ENCODE measurements around the gene CD151.

CD151 gene

GRCh38 chr11:832529-833113 lies at the start of gene CD151:
Gene CD151 (plus strand): TSS chr11:832952. CDS start chr11:836070, 3,118 bp downstream.
- H3K27ac Mint-ChIP-seq = no peak within 1 kb of the TSS
- peaks cover 9% of the 10 kb centered on the region for H3K27me3 Mint-ChIP-seq
- peaks cover 34% of the 10 kb centered on the region for H3K4me1 Mint-ChIP-seq
- H3K4me3 Mint-ChIP-seq = peak within 1 kb of the TSS; percentile 62
- H3K9me3 Mint-ChIP-seq = no peaks in the 10 kb centered on the region
- no peaks in the 10 kb centered on the region for H3K36me3 Mint-ChIP-seq

- H3K4me3 Mint-ChIP-seq = no peak overlapping the region
- peaks cover 15% of the 10 kb centered on the region for H3K4me1 Mint-ChIP-seq
Observed at GRCh38 chr11:783581-784015, 49.2 kb upstream of the CD151 start.

GRCh38 chr11:786235-787083 lies 46.3 kb upstream of the CD151 start:
- Mint-ChIP-seq H3K9me3 (no peaks in the 10 kb centered on the region), H3K36me3 (no peaks in the 10 kb centered on the region), H3K27ac (no peak overlapping the region), H3K4me3 (no peak overlapping the region), H3K4me1 (peaks cover 7% of the 10 kb centered on the region), H3K27me3 (no peaks in the 10 kb centered on the region)

More at GRCh38 chr11:783581-784015, 49.2 kb upstream of the CD151 start:
- no peaks in the 10 kb centered on the region for H3K27me3 Mint-ChIP-seq
- H3K9me3 Mint-ChIP-seq = no peaks in the 10 kb centered on the region
- H3K36me3 Mint-ChIP-seq = no peaks in the 10 kb centered on the region
- no peak overlapping the region for H3K27ac Mint-ChIP-seq

- Mint-ChIP-seq H3K27ac (no peak overlapping the region), H3K4me3 (no peak overlapping the region), H3K9me3 (no peaks in the 10 kb centered on the region)
Observed at GRCh38 chr11:787084-787675, 45.6 kb upstream of the CD151 start.

GRCh38 chr11:788009-788640 lies 44.6 kb upstream of the CD151 start:
- H3K4me3 Mint-ChIP-seq = no peak overlapping the region
- no peaks in the 10 kb centered on the region for H3K36me3 Mint-ChIP-seq
- no peaks in the 10 kb centered on the region for H3K27me3 Mint-ChIP-seq
- H3K27ac Mint-ChIP-seq = no peak overlapping the region
- no peaks in the 10 kb centered on the region for H3K9me3 Mint-ChIP-seq
- H3K4me1 Mint-ChIP-seq = peaks cover 7% of the 10 kb centered on the region

More at GRCh38 chr11:787084-787675, 45.6 kb upstream of the CD151 start:
- Mint-ChIP-seq H3K27me3 (no peaks in the 10 kb centered on the region), H3K4me1 (peaks cover 7% of the 10 kb centered on the region), H3K36me3 (no peaks in the 10 kb centered on the region)

GRCh38 chr11:788953-789940 lies 43.5 kb upstream of the CD151 start:
- Mint-ChIP-seq H3K27me3 (no peaks in the 10 kb centered on the region), H3K36me3 (no peaks in the 10 kb centered on the region), H3K4me1 (no peaks in the 10 kb centered on the region), H3K27ac (no peak overlapping the region), H3K9me3 (no peaks in the 10 kb centered on the region), H3K4me3 (no peak overlapping the region)

GRCh38 chr11:789943-790342 lies 42.8 kb upstream of the CD151 start, which contains the start of gene CEND1:
Gene CEND1 (minus strand): TSS chr11:790090. CDS start chr11:788576, 1,514 bp downstream.
- Mint-ChIP-seq H3K4me3 (no peak within 1 kb of the TSS), H3K9me3 (no peaks in the 10 kb centered on the region), H3K4me1 (no peaks in the 10 kb centered on the region), H3K27me3 (no peaks in the 10 kb centered on the region), H3K27ac (no peak within 1 kb of the TSS), H3K36me3 (no peaks in the 10 kb centered on the region)

- Mint-ChIP-seq H3K36me3 (no peaks in the 10 kb centered on the region), H3K9me3 (no peaks in the 10 kb centered on the region), H3K27ac (no peak overlapping the region), H3K4me3 (no peak overlapping the region), H3K27me3 (no peaks in the 10 kb centered on the region), H3K4me1 (peaks cover 2% of the 10 kb centered on the region)
Observed at GRCh38 chr11:790721-791564, 41.8 kb upstream of the CD151 start.

- Mint-ChIP-seq H3K27ac (no peak overlapping the region), H3K9me3 (no peaks in the 10 kb centered on the region), H3K36me3 (no peaks in the 10 kb centered on the region), H3K27me3 (no peaks in the 10 kb centered on the region), H3K4me3 (no peak overlapping the region), H3K4me1 (peaks cover 7% of the 10 kb centered on the region)
Observed at GRCh38 chr11:791658-792534, 40.9 kb upstream of the CD151 start.

GRCh38 chr11:792535-792821 lies 40.3 kb upstream of the CD151 start:
- Mint-ChIP-seq H3K4me3 (no peak overlapping the region), H3K27me3 (no peaks in the 10 kb centered on the region), H3K27ac (no peak overlapping the region), H3K36me3 (no peaks in the 10 kb centered on the region), H3K4me1 (peaks cover 7% of the 10 kb centered on the region), H3K9me3 (no peaks in the 10 kb centered on the region)

GRCh38 chr11:792873-793272 lies 39.9 kb upstream of the CD151 start:
- no peaks in the 10 kb centered on the region for H3K27me3 Mint-ChIP-seq

GRCh38 chr11:793556-793955 lies 39.2 kb upstream of the CD151 start:
- Mint-ChIP-seq H3K27me3 (no peaks in the 10 kb centered on the region), H3K4me3 (peak overlapping the region; percentile 15), H3K27ac (no peak overlapping the region), H3K4me1 (peaks cover 7% of the 10 kb centered on the region), H3K9me3 (no peaks in the 10 kb centered on the region), H3K36me3 (no peaks in the 10 kb centered on the region)

More at GRCh38 chr11:792873-793272, 39.9 kb upstream of the CD151 start:
- peaks cover 7% of the 10 kb centered on the region for H3K4me1 Mint-ChIP-seq
- peak overlapping the region; percentile 15 for H3K4me3 Mint-ChIP-seq
- no peaks in the 10 kb centered on the region for H3K9me3 Mint-ChIP-seq
- no peak overlapping the region for H3K27ac Mint-ChIP-seq
- H3K36me3 Mint-ChIP-seq = no peaks in the 10 kb centered on the region

GRCh38 chr11:794013-794765 lies 38.6 kb upstream of the CD151 start:
- H3K4me1 Mint-ChIP-seq = peaks cover 7% of the 10 kb centered on the region
- no peaks in the 10 kb centered on the region for H3K9me3 Mint-ChIP-seq
- no peaks in the 10 kb centered on the region for H3K36me3 Mint-ChIP-seq
- H3K4me3 Mint-ChIP-seq = peak overlapping the region; percentile 90
- no peak overlapping the region for H3K27ac Mint-ChIP-seq
- H3K27me3 Mint-ChIP-seq = no peaks in the 10 kb centered on the region

Measured in activated naive CD4-positive, alpha-beta T cell treated with anti-CD3 and anti-CD28 coated beads, Interleukin-2, amount 50 U/mL, for 24 hours (primary cell).